HepG2 (cell line): ENCODE results near the gene NEAT1. TPM values are rescaled to one million over a fixed set of nuclear protein-coding genes. Genes with fewer than 3 reads are reported as not detected.

Source experiments
- EED ChIP-seq: sonication (generic); formaldehyde crosslinking; IDR thresholded peaks from 2 replicates; pipeline ENCODE4 v1.5.0; 2020; ENCODE audit warnings: mild to moderate bottlenecking, missing genetic modification reagents
- EP300 ChIP-seq, 3 experiments: sonication (generic) in 1 of 3; formaldehyde crosslinking in 1 of 3; IDR thresholded peaks; 2 replicates each; pipeline versions ENCODE4 v1.5.1 to v1.6.1; 2011 to 2020; ENCODE audit warnings: low read depth in 2 of 3, low read length in 2 of 3, borderline replicate concordance in 1 of 3, improper control_type of control experiment in 1 of 3, mild to moderate bottlenecking in 1 of 3, missing genetic modification reagents in 1 of 3, moderate library complexity in 1 of 3
- RBAK ChIP-seq: sonication (generic); formaldehyde crosslinking; IDR thresholded peaks from 2 replicates; pipeline ENCODE4 v1.5.1; 2020; ENCODE audit warnings: mild to moderate bottlenecking, missing genetic modification reagents
- SNAPC2 ChIP-seq: sonication (generic); formaldehyde crosslinking; IDR thresholded peaks from 2 replicates; pipeline ENCODE4 v1.8.1; 2022; ENCODE audit warnings: mild to moderate bottlenecking, missing genetic modification reagents
- ZC3H4 ChIP-seq: sonication (generic); formaldehyde crosslinking; IDR thresholded peaks from 2 replicates; pipeline ENCODE4 v1.4.0; 2020; ENCODE audit warnings: missing genetic modification reagents, borderline replicate concordance
- ZFP36L1 ChIP-seq: sonication (generic); formaldehyde crosslinking; IDR thresholded peaks from 2 replicates; pipeline ENCODE4 v1.8.0; 2022; ENCODE audit warnings: mild to moderate bottlenecking, missing genetic modification reagents, moderate library complexity
- ZNF234 ChIP-seq: sonication (generic); formaldehyde crosslinking; conservative IDR thresholded peaks from 2 replicates; pipeline ENCODE4 v1.5.1; 2020; ENCODE audit warnings: mild to moderate bottlenecking, missing genetic modification reagents
- ZNF34 ChIP-seq: sonication (generic); formaldehyde crosslinking; IDR thresholded peaks from 2 replicates; pipeline ENCODE4 v1.4.0; 2020; ENCODE audit warnings: mild to moderate bottlenecking, missing genetic modification reagents, borderline replicate concordance
- polyA plus RNA-seq, 8 experiments: library from polyadenylated mRNA; depleted of rRNA in 3 of 8; stranded (reverse) in 7 of 8; unstranded in 1 of 8; fragments of >200 nt; fragmentation: Illumina TruSeq in 4 of 8; extraction: Trizol in 4 of 8; gene quantifications; 2 replicates each; pipeline versions ENCODE4 v1.2.1 to v1.2.3, GENCODE V29; 2011 to 2016; ENCODE audit warnings: low read depth in 4 of 8, missing spikeins in 1 of 8, mixed read lengths in 1 of 8; ENCODE audit not compliant: insufficient read depth in 1 of 8
- total RNA-seq, 5 experiments: library from RNA; depleted of rRNA; stranded (reverse); fragments of >200 nt; fragmentation: Illumina TruSeq; extraction: Trizol; gene quantifications; 2 replicates each; pipeline ENCODE4 v1.2.3, GENCODE V29; 2016; ENCODE audit warnings: low read depth in 1 of 5
- TF ChIP-seq, protein P1 (sequence below): sonication (generic); formaldehyde crosslinking; IDR thresholded peaks from 2 replicates; pipeline ENCODE4 v1.4.0; 2020; ENCODE audit warnings: missing genetic modification reagents, borderline replicate concordance
- TF ChIP-seq, protein P2 (sequence below): sonication (generic); formaldehyde crosslinking; IDR thresholded peaks from 2 replicates; pipeline ENCODE4 v1.9.0; 2021; ENCODE audit warnings: mild to moderate bottlenecking, missing genetic modification reagents
- TF ChIP-seq, protein P3 (sequence below): sonication (generic); formaldehyde crosslinking; IDR thresholded peaks from 2 replicates; pipeline ENCODE4 v1.5.0; 2020; ENCODE audit warnings: mild to moderate bottlenecking, missing genetic modification reagents
- TF ChIP-seq, protein P4 (sequence below): sonication (generic); formaldehyde crosslinking; IDR thresholded peaks from 2 replicates; pipeline ENCODE4 v1.5.1; 2020; ENCODE audit warnings: mild to moderate bottlenecking, missing genetic modification reagents, moderate library complexity

Gene NEAT1
- total and polyA plus RNA-seq, 2 of the 13 experiments (the other 11 are each of a cell fraction or from before 2014, with no cell fraction given): 20.5 to 41.2 TPM

DNA sequence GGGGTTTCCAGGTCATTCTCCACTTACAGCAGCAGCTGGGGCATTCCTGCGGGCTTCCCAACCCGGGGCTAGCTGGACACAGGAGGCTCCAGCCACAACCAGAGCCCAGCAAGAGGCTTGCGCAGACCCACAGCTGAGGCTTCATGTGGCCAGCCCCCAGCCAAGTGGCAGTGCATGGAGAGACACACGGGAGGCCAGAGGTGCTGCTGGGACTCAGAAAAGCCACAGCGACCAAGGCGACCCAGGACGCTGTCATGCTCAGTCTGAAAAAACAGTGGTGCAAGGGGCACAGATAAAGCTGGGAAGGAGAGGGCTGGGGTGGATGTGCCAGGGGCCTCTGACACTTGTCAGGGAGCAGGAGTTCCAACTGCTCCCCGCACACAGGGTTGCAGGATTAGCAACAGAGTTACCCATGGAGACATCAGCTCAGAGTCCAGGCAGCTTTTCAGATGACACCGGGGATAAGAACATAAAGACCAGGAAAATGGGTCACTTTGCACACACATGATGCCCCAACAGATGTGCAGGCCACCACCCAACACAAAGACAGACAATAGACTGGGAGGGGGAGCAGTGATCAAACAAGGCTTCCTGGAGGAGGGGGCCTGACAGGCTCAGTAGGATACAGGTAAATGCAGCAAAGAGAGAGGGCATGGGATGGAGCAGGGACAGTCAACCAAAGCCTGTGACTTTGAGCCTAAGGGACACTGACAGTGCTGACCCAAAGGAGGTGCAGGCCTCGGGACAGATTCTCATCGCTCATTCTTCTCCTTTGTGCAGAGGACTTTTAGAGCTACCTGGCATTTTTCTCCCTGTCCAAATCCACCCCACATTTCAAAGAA lies 6.9 kb upstream of the NEAT1 start (continued):
- TF ChIP-seq, protein P1, sequence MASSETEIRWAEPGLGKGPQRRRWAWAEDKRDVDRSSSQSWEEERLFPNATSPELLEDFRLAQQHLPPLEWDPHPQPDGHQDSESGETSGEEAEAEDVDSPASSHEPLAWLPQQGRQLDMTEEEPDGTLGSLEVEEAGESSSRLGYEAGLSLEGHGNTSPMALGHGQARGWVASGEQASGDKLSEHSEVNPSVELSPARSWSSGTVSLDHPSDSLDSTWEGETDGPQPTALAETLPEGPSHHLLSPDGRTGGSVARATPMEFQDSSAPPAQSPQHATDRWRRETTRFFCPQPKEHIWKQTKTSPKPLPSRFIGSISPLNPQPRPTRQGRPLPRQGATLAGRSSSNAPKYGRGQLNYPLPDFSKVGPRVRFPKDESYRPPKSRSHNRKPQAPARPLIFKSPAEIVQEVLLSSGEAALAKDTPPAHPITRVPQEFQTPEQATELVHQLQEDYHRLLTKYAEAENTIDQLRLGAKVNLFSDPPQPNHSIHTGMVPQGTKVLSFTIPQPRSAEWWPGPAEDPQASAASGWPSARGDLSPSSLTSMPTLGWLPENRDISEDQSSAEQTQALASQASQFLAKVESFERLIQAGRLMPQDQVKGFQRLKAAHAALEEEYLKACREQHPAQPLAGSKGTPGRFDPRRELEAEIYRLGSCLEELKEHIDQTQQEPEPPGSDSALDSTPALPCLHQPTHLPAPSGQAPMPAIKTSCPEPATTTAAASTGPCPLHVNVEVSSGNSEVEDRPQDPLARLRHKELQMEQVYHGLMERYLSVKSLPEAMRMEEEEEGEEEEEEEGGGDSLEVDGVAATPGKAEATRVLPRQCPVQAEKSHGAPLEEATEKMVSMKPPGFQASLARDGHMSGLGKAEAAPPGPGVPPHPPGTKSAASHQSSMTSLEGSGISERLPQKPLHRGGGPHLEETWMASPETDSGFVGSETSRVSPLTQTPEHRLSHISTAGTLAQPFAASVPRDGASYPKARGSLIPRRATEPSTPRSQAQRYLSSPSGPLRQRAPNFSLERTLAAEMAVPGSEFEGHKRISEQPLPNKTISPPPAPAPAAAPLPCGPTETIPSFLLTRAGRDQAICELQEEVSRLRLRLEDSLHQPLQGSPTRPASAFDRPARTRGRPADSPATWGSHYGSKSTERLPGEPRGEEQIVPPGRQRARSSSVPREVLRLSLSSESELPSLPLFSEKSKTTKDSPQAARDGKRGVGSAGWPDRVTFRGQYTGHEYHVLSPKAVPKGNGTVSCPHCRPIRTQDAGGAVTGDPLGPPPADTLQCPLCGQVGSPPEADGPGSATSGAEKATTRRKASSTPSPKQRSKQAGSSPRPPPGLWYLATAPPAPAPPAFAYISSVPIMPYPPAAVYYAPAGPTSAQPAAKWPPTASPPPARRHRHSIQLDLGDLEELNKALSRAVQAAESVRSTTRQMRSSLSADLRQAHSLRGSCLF (CRISPR knock-in tag): no peak
- 0 out of 2 replicates have a peak, but pooled peaks have one; percentile 21 for TF ChIP-seq ZNF34 (CRISPR knock-in tag)
- TF ChIP-seq, protein P2, sequence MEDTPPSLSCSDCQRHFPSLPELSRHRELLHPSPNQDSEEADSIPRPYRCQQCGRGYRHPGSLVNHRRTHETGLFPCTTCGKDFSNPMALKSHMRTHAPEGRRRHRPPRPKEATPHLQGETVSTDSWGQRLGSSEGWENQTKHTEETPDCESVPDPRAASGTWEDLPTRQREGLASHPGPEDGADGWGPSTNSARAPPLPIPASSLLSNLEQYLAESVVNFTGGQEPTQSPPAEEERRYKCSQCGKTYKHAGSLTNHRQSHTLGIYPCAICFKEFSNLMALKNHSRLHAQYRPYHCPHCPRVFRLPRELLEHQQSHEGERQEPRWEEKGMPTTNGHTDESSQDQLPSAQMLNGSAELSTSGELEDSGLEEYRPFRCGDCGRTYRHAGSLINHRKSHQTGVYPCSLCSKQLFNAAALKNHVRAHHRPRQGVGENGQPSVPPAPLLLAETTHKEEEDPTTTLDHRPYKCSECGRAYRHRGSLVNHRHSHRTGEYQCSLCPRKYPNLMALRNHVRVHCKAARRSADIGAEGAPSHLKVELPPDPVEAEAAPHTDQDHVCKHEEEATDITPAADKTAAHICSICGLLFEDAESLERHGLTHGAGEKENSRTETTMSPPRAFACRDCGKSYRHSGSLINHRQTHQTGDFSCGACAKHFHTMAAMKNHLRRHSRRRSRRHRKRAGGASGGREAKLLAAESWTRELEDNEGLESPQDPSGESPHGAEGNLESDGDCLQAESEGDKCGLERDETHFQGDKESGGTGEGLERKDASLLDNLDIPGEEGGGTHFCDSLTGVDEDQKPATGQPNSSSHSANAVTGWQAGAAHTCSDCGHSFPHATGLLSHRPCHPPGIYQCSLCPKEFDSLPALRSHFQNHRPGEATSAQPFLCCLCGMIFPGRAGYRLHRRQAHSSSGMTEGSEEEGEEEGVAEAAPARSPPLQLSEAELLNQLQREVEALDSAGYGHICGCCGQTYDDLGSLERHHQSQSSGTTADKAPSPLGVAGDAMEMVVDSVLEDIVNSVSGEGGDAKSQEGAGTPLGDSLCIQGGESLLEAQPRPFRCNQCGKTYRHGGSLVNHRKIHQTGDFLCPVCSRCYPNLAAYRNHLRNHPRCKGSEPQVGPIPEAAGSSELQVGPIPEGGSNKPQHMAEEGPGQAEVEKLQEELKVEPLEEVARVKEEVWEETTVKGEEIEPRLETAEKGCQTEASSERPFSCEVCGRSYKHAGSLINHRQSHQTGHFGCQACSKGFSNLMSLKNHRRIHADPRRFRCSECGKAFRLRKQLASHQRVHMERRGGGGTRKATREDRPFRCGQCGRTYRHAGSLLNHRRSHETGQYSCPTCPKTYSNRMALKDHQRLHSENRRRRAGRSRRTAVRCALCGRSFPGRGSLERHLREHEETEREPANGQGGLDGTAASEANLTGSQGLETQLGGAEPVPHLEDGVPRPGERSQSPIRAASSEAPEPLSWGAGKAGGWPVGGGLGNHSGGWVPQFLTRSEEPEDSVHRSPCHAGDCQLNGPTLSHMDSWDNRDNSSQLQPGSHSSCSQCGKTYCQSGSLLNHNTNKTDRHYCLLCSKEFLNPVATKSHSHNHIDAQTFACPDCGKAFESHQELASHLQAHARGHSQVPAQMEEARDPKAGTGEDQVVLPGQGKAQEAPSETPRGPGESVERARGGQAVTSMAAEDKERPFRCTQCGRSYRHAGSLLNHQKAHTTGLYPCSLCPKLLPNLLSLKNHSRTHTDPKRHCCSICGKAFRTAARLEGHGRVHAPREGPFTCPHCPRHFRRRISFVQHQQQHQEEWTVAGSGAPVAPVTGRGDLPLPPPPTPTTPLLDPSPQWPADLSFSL (CRISPR knock-in tag): no peak
- no peak for TF ChIP-seq ZNF234
- no peak for TF ChIP-seq EP300 (IDR thresholded peaks at IDR 0.05; ENCODE audit: low read depth in 2 of 2, low read length in 2 of 2)
- no peak for TF ChIP-seq EP300 (CRISPR knock-in tag; IDR thresholded peaks at IDR 0.05; ENCODE audit: borderline replicate concordance)
- no peak for TF ChIP-seq RBAK (CRISPR knock-in tag)
- TF ChIP-seq EED (CRISPR knock-in tag): no peak
- TF ChIP-seq, protein P3, sequence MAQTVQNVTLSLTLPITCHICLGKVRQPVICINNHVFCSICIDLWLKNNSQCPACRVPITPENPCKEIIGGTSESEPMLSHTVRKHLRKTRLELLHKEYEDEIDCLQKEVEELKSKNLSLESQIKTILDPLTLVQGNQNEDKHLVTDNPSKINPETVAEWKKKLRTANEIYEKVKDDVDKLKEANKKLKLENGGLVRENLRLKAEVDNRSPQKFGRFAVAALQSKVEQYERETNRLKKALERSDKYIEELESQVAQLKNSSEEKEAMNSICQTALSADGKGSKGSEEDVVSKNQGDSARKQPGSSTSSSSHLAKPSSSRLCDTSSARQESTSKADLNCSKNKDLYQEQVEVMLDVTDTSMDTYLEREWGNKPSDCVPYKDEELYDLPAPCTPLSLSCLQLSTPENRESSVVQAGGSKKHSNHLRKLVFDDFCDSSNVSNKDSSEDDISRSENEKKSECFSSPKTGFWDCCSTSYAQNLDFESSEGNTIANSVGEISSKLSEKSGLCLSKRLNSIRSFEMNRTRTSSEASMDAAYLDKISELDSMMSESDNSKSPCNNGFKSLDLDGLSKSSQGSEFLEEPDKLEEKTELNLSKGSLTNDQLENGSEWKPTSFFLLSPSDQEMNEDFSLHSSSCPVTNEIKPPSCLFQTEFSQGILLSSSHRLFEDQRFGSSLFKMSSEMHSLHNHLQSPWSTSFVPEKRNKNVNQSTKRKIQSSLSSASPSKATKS (CRISPR knock-in tag): no peak
- TF ChIP-seq SNAPC2 (CRISPR knock-in tag): 0 out of 2 replicates have a peak, but pooled peaks have one; percentile 21
- TF ChIP-seq, protein P4, sequence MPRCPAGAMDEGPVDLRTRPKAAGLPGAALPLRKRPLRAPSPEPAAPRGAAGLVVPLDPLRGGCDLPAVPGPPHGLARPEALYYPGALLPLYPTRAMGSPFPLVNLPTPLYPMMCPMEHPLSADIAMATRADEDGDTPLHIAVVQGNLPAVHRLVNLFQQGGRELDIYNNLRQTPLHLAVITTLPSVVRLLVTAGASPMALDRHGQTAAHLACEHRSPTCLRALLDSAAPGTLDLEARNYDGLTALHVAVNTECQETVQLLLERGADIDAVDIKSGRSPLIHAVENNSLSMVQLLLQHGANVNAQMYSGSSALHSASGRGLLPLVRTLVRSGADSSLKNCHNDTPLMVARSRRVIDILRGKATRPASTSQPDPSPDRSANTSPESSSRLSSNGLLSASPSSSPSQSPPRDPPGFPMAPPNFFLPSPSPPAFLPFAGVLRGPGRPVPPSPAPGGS (CRISPR knock-in tag): no peak
- TF ChIP-seq ZFP36L1: no peak
- TF ChIP-seq ZC3H4 (CRISPR knock-in tag): no peak
